ENCODE measurements around the gene CCNYL1.

CCNYL1 gene

GRCh38 chr2:207796585-207797350 lies 85.3 kb downstream of the CCNYL1 start:
- no peak for FAIRE-seq

GRCh38 chr2:207801259-207801658 lies 89.8 kb downstream of the CCNYL1 start:
- no peak for FAIRE-seq

DNA sequence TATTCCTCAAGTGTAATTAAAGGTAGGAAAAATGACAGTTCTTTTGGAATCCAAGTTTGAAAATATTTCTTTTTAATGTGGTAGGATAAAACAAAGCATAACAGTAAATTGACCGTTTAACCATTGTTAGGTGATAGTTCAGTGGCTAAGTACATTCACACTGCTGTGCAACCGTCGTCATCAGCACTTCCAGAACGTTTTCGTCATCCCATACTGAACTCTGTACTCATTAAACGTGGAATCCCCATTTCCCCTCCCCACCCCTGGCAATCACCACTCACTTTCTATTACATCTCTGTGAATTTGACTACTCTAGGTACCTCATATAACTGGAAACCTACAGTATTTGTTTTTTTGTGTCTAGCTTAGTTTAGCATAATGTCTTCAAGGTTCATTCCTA lies 91.2 kb downstream of the CCNYL1 start:
- no peak for FAIRE-seq
